Myocyte (in vitro differentiated cells): Measurements from ENCODE around the gene RPTN. TPM values are rescaled to one million over a fixed set of nuclear protein-coding genes. Genes with fewer than 3 reads are reported as not detected.
A peak's percentile ranks its signal among the peaks of the same experiment; 100 is the strongest.

Experiments
- DNase-seq: peaks from one replicate; pipeline ENCODE4 v3.0.0-alpha.2; 2012; ENCODE audit warnings: low read depth
- total RNA-seq: library from RNA; depleted of rRNA; stranded (reverse); fragments of >200 nt; gene quantifications from 2 replicates; pipeline ENCODE4 v1.2.3, GENCODE V29; 2014

RPTN gene
- total RNA-seq, 1 donor from 2014 or later = 1.0 TPM

DNA sequence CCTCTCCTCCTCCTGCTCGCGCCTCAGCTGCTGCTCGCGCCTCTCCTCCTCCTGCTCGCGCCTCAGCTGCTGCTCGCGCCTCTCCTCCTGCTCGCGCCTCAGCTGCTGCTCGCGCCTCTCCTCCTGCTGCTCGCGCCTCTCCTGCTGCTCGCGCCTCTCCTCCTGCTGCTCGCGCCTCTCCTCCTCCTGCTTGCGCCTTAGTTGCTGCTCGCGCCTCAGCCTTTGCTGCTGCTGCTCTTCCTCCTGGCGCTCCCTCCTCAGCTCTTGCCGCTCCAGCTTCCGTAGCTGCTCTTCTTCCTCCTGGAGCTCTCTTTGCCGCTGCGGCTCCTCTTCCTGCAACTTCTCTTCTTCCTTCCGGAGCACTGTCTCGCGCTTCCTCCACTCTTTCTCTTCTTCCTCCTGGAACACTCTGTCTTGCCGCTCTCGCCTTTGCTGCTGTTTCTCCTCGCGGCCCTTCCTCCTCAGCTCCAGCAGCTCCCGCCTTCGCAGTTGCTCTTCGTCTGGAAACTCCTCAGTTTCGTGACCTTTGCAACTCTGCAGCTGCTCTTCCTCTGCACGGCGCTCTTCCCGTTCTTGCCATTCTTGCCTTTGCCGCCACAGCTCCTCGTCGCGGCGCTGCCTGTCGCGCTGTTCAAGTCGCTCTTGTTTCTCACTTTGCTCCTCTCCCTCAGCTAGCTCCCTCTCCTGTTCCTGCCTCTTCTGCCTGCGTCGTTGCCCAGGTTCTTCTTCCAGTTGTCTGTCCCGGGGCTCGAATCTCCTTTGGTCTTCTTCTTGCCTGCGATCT is 46.7 kb downstream of the RPTN start:
- DNase-seq = peak; percentile 6

DNA sequence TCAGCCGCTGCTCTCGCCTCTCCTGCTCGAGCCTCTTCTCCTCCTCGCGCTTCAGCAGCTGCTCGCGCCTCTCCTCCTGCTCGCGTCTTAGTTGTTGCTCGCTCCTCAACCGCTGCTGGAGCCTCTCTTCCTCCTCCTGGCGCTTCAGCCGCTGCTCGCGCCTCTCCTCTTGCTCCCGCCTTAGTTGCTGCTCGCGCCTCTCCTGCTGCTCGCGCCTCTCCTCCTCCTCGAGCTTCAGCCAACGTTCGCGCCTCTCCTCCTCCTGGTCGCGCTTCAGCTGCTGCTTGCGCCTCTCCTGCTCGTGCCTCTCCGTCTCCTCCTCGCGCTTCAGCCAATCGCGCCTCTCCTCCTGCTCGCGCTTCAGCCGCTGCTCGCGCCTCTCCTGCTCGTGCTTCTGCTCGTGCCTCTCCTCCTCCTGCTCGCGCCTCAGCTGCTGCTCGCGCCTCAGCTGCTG is 47.5 kb downstream of the RPTN start:
- DNase-seq = peak; percentile 37

- peak; percentile 28 for DNase-seq
Observed at GRCh38 chr1:152110860-152111514, 48.0 kb downstream of the RPTN start.

GRCh38 chr1:152110365-152110859 is 48.6 kb downstream of the RPTN start:
- peak; percentile 45 for DNase-seq

GRCh38 chr1:152109998-152110294 is 49.1 kb downstream of the RPTN start:
- DNase-seq = no peak

DNA sequence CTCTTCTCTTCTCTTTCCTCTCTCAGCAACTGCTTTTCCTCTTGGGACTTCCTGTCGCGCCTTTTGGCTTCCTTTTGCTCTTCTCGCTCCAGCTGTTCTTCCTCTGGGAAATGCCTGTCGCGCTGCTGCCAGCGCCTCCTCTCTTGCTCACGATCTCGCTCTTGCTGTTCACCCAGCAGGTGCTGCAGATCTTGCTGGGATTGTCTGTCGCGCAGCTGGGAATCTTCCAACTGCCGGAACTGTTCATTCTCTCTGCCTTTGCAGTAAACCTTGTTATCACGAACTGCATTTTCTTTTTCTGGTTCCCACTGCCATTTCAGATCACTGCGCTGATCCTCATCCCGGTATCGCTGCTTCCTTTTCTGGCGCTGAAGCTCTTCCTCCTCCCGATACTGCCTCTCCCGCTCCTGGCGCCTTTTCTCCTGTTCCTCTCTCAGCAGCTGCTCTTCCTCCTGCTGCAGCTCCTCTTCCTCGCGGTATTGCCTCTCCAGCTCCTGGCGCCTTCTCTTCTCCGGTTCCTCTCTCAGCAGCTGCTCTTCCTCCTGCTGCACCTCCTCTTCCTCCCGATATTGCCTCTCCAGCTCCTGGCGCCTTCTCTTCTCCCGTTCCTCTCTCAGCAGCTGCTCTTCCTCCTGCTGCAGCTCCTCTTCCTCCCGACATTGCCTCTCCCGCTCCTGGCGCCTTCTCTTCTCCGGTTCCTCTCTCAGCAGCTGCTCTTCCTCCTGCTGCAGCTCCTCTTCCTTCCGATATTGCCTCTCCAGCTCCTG is 49.6 kb downstream of the RPTN start:
- no peak for DNase-seq

- DNase-seq = no peak
Observed at GRCh38 chr1:152108882-152109222, 50.2 kb downstream of the RPTN start.

DNA sequence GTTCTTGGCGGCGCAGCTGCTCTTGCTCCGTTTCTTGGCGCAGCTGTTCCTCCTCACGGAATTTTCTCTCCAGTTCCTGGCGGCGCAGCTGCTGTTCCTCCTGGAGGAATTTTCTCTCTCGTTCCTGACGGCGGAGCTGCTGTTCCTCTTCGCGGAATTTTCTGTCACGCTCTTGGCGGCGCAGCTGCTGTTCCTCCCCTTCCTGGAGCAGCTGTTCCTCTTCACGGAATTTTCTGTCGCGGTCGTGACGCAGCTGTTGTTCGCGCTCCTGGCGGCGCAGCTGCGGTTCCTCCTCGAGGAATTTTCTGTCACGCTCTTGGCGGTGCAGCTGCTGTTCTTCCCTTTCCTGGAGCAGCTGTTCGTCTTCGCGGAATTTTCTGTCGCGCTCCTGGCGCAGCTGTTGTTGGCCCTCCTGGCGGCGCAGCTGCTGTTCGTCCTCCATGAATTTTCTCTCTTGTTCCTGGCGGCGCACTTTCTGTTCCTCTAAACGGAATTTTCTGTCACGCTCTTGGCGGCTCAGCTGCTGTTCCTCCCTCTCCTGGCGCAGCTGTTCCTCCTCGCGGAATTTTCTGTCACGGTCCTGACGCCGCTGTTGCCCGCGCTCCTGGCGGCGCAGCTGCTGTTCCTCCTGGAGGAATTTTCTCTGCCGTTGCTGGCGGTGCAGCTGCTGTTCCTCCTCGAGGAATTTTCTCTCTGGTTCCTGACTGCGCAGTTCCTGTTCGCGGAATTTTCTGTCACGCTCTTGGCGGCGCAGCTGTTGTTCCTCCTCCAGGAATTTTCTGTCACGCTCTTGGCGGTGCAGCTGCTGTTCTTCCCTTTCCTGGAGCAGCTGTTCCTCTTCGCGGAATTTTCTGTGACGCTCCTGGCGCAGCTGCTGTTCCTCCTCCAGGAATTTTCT is 50.8 kb downstream of the RPTN start:
- DNase-seq = peak; percentile 35

GRCh38 chr1:152107031-152107983 is 51.7 kb downstream of the RPTN start:
- no peak for DNase-seq

DNA sequence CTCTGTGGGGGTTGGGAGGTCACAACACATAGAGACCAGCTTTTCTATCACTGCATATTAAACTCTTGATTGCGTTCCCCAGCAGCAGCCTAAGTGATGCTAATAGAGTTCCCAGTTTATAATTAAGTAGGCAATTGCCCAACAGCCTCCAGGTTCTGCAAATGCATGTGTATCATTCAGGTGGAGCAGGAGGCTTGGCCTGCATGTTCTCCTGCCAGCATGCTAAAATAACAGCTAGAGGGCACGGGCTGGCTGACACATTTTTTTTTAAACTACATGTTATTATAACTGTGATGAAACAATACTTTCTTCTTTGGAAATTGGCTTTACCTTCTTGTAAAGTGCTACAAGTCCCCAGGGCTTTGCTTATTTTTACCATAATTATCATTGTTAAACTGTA is 54.2 kb downstream of the RPTN start:
- DNase-seq = no peak

Other genes starting within 250 kb of the RPTN start
- 12.2 and 12.8 TPM in 2 replicates for gene THEM4, start 249.7 kb downstream of the RPTN start, total RNA-seq
- 31.6 and 36.0 TPM in 2 replicates for gene S100A10, start 165.4 kb downstream of the RPTN start, total RNA-seq
- 227 and 251 TPM in 2 replicates for gene S100A11, start 122.2 kb downstream of the RPTN start, total RNA-seq
- gene TCHHL1, start 70.2 kb downstream of the RPTN start, total RNA-seq = not detected in 2 replicates
- not detected in 2 replicates for gene TCHH, start 43.8 kb downstream of the RPTN start, total RNA-seq
- not detected in 2 replicates for gene HRNR, start 65.0 kb upstream of the RPTN start, total RNA-seq
- 0.13 and 0.21 TPM in 2 replicates for gene FLG, start 166.0 kb upstream of the RPTN start, total RNA-seq
- gene FLG2, start 200.8 kb upstream of the RPTN start, total RNA-seq = not detected in 2 replicates